ENCODE measurements around the gene ZNF512B.
"Not testable (repeated sequence)": the region's sequence is repeated elsewhere in the genome, so short reads cannot be mapped to it uniquely, and the experiment has no call there.

The ZNF512B gene

DNA sequence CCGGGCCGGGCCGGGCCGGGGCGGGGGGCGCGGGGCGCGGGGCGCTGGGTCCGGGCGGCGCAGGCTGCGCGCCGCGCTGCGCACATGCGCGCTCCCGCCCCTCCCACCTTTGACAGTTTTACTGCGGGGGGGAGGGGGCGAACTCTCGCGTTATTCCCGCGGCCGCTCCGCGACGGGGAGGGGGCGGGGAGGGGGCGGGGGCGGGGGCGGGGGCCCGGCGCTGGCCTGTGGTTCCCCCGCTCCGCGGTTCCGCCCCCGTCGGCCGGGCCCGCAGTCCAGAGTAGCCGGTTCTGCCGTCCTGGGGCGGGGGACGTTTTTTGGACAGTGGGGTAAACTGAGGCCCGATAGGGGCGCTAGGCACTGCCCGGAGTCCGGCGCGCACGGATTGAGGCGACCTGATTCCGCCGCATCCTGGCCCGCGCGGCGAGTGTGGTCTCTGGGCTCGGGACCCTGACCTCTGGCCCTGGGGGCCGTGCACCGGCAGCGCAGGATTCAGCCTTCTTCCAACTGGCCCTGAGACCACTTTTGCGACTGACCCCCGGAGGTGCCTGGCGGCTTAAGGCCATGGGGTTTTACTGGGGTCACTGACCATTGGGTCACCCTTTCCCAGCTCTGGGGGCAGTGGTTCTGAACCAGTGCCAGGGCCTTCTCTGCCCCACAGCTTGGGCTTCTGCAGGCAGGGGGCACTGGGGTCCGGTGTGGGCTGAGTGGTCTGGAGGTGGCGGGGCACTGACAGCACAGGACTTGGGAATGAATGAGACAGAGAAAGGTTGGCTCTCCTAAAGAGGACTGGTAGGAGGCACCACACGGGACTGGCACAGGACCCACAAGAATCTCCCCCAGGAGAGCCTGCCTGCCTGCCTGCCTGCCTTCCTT is at the start of gene ZNF512B:
Gene ZNF512B (minus strand): TSS at position 93 of the 876 bp plus-strand sequence. CDS start 1,980 bp downstream, outside the sequence.
- DNase-seq (ENCODE audit: low spot score), result peak; percentile 91

DNA sequence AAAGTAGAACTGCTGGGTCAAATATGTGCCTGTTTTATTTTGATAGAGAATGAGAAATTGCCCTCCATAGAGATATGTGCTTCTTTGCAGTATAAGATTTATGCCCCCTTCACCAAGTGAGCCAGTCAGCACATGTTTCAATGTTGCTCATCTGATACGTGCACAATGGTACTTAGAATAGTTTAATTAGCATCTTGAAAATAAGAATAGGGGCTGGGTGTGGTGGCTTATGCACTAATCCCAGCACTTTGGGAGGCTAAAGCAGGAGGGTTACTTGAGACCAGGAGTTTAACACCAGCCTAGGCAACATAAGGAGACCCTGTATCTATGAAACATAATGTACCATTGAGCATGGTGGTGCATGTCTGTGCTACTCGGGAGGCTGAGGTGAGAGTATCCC is 45.9 kb upstream of the ZNF512B start:
- DNase-seq (ENCODE audit: low spot score), result no peak

GRCh38 chr20:64012385-64013154 is 42.8 kb upstream of the ZNF512B start:
- DNase-seq (ENCODE audit: low spot score), result not testable (repeated sequence)

GRCh38 chr20:64011366-64011779 is 41.6 kb upstream of the ZNF512B start:
- DNase-seq (ENCODE audit: low spot score), result no peak

GRCh38 chr20:64010711-64011237 is 41.0 kb upstream of the ZNF512B start:
- DNase-seq (ENCODE audit: low spot score), result no peak

DNA sequence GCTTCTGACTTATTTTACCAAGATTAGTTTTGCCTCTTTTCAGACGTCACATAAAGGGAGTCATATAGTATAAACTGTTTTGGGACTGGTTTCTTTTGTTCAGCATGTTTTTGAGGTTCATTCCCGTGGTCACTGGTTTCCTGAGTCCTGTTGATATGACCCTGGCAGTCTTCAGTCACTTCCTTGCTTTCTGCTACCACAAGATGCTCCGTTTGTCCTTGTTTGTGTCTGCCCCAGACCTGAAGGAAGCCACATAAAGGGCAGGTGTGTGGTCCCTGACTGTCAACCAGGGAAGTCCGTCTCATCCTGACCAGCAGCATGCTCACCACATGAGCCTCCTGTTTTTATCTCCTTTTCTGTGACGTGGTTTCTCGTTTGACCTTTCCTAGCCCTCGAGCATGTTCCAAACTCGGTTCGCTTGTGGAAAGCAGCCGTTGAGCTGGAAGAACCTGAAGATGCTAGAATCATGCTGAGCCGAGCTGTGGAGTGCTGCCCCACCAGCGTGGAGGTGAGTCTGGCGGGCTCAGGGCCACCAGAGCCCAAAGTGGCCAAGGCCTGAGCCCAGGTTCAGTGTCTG is 40.2 kb upstream of the ZNF512B start:
- DNase-seq (ENCODE audit: low spot score), result no peak

DNA sequence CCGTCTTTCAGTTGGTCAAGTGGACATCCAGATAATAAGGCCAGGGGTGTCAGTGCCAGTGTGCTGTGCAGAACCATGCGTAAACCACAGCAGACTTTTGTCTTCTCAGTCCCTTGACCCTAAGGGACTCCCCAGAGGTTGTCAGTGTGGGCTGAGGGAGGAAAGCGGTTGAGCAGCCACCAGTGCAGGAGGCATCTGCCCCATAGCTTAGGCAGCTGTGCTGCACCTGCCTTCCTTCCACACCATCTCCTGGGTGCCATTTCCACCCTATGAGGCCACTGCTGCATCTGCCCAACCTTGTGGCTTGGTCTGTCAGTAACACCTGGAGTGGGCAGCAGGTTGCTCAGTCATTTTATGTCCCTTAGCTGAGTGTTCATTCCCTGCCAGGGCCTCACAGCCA is 37.2 kb upstream of the ZNF512B start:
- no peak for DNase-seq (ENCODE audit: low spot score)

DNA sequence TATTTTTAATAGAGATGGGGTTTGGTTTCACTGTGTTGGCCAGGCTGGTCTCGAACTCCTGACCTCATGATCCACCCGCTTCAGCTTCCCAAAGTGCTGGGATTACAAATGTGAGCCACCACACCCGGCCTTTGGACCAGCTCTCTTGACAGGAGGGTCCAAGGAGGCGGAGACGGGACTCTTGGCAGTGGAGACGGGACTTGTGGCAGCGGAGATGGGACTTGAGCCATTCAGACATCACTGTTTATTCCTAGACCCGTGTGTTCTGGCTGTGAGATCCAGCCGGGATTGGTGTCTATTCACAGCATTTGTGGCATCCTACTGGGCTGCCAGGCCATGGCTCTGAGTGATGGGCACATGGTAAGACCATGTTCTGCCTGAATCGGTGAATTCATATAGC is 36.8 kb upstream of the ZNF512B start:
- DNase-seq (ENCODE audit: low spot score), result no peak

DNA sequence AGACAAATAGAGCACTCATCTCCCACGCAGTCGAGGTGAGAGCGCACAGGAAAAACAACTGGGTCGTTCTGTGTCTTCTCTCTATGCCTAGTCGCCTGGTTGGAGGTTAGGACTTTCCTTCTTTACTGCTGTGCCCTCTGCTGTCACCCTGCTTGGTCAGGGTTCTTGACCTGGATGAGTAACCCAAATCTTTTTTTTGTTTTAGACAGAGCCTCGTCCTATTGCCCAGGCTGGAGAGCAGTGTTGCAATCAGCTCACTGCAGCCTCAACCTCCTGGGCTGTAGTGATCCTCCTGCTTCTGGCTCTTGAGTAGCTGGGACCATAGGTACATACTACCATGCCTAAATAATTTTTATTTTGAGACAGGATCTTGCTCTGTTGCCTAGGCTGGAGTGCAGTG is 35.7 kb upstream of the ZNF512B start:
- DNase-seq (ENCODE audit: low spot score), result no peak

DNA sequence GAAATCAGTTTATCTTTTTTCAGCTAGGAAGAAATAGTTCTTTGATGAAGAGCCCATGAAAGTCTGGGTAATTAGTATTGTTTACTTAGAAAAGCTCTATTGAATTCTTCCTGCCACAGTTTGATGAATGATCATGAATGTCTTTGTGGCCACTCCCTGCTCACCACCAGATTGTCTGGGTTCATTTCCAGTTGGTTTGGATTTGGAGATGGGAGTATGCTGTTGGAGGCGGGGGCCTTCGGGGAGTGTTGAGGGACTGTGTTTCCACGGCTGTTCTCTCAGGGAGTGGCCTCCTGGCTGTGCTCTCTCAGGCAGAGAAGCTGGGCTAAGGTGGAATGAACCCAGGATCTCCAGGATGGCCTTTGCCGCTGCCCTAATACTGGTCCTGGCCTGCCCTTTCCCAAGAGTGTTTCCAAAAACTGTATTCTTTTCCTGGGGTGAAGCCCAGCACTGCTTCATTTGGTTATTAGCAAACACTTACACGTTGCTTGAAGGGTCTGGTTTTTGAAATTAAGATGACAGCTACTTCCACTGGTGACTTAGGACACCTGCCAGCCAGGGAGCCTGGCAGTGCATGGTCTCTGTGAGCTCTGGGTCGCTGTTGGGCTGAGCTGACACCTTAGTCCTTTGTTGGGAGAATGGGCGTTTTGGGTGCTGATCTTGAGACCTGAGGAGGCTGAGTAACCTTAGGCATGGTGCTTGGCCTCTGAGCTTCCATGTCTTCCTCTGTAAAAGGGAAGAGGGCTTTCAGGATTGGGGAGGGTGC is 34.4 kb upstream of the ZNF512B start:
- DNase-seq (ENCODE audit: low spot score), result no peak

GRCh38 chr20:64001607-64002011 is 31.9 kb upstream of the ZNF512B start:
- no peak for DNase-seq (ENCODE audit: low spot score)

DNA sequence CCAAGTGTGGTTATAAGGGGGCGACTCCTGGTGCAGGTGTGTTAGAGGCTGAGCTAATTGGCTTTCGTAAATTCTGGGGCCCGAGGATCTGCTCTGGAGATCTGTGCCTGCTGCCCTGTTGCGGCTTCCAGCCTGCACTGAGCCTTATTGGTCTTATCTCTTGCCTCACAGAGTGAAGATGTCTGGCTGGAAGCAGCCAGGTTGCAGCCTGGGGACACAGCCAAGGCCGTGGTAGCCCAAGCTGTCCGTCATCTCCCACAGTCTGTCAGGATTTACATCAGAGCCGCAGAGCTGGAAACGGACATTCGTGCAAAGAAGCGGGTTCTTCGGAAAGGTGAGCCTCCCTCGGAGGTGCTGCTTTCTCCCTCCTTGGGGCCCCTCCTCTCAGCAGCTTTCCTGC is 31.2 kb upstream of the ZNF512B start:
- DNase-seq (ENCODE audit: low spot score), result no peak

DNA sequence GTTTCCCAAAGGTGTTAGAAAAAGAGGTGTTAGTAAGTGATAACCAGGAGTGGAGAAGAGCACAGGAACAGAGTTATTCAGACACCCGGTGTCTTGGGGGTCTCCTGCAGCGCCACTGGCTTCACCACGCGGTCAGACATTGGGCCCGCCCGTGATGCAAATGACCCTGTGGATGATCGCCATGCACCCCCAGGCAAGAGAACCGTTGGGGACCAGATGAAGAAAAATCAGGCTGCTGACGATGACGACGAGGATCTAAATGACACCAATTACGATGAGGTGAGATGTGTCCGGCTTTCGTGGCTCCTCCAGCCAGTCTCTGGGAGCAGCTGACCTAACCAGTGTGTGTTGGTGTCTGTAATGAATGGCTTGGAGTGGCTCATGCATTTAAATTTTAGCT is 13.2 kb upstream of the ZNF512B start:
- no peak for DNase-seq (ENCODE audit: low spot score)

GRCh38 chr20:63980806-63981728 is 11.3 kb upstream of the ZNF512B start, which contains the start of gene PRPF6:
PRPF6 (plus strand) TSS chr20:63981132; CDS start chr20:63981246, 114 bp downstream.
- DNase-seq (ENCODE audit: low spot score), result peak; percentile 98

GRCh38 chr20:63980317-63980805 is 10.6 kb upstream of the ZNF512B start:
- DNase-seq (ENCODE audit: low spot score), result no peak

DNA sequence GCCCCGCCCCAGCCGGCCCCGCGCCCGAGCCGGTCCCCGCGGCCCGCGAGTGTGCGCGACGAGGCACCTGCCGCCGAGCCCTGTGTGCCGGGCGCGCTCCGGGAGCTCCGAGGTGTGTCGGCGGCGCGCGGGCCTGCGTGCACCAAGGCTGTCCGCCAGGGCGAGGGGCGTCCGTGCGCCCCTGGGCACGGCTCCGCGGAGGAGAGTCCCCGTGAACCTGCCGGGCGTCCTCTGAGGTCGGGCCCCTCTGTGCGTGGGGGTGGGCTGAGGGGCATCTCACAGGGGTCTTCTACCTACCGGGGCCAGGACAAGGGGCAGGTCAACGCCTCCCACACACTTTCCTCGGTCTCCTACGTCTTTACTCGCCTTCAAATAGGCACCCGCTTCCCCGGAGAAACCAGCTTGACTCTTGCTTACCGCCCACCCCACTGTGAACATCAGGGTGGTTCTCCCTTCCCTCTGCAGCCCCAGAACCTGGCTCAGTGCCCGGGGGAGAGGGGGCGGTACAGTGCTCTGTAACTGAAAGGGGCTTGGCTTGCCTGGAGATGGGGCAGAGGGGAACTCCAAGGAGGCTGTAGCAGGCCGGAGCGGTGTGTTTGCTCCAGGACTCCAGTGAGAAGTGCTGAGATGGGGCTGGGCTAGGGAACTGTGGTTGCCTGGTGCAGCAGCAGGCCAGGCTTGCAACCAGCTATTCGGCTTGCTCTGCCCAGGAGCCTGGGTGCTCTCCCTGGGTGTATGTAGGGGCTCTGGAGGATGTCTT is 10.0 kb upstream of the ZNF512B start, which contains the start of gene SAMD10:
Gene SAMD10 (minus strand): TSS at position 86 of the 760 bp plus-strand sequence. CDS start 175 bp downstream, outside the sequence.
- DNase-seq (ENCODE audit: low spot score), result no peak

- no peak for DNase-seq (ENCODE audit: low spot score)
Observed at GRCh38 chr20:63979229-63979556, 9.5 kb upstream of the ZNF512B start.

DNA sequence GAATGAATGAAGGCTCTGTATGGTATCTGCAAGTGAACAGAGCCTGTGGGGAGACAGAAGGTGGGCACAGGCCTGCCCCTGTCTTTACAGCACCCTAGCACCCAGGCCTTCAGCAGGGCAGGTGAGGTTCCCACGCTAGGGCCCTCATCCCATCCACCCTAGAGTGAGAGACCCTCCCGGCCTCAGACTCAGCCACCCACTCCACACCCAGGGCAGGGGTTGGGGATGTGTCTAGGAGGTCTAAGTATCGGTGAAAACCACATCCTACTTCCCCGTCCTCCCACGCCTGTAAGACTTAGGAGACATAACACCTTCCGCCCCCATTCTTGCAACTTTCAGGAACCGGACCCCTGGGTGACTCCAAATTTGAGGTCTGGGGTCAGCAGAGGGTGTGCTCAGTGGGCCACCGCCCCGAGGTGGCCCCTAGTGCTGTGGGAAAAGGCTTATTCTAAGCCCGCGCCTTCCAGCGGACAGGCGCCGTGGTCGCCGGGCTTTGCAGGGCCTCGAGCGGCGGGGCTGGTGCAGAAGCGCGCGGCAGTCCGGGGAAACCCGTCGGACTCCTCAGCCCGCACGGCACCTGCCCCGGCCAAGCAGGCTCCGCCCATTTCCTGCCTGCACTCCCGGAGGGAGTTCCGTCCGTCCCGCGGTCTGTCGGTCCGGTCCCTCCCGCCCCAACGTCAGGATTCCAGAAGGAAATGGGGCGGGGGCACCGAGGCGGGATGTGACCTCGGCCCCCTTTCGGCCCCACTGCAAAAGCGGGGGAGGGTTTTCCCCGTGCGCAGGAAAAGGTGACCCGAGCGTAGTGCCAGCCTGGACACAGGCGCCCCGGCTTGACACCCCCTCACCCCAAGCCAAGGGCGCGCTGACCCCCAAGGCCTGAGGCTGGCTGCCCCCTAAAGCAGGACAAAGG is 8.8 kb upstream of the ZNF512B start:
- no peak for DNase-seq (ENCODE audit: low spot score)

Data from hepatic stellate cell (primary cell).